Measurements from ENCODE around the gene SAAL1.

SAAL1 gene

GRCh38 chr11:18105802-18106574, at the start of gene SAAL1:
Gene SAAL1 (minus strand): TSS chr11:18106082. CDS start chr11:18106041, 41 bp downstream.
- TF ChIP-seq GATA3 (IDR thresholded peaks at IDR 0.05; ENCODE audit: low read depth, low read length) (no peak), GATA2 (IDR thresholded peaks at IDR 0.05; ENCODE audit: low read depth, low read length) (no peak)

GRCh38 chr11:18151581-18151980, 45.7 kb upstream of the SAAL1 start:
- TF ChIP-seq GATA3 (IDR thresholded peaks at IDR 0.05; ENCODE audit: low read depth, low read length) (no peak), GATA2 (IDR thresholded peaks at IDR 0.05; ENCODE audit: low read depth, low read length) (no peak)

- TF ChIP-seq GATA3 (IDR thresholded peaks at IDR 0.05; ENCODE audit: low read depth, low read length), result no peak
- TF ChIP-seq GATA2 (IDR thresholded peaks at IDR 0.05; ENCODE audit: low read depth, low read length), result no peak
Measured at GRCh38 chr11:18145837-18146236, 40.0 kb upstream of the SAAL1 start.

- TF ChIP-seq GATA2 (IDR thresholded peaks at IDR 0.05; ENCODE audit: low read depth, low read length), result no peak
- no peak for TF ChIP-seq GATA3 (IDR thresholded peaks at IDR 0.05; ENCODE audit: low read depth, low read length)
Measured at GRCh38 chr11:18145025-18145424, 39.1 kb upstream of the SAAL1 start.

GRCh38 chr11:18144243-18144642, 38.4 kb upstream of the SAAL1 start:
- TF ChIP-seq GATA3 (IDR thresholded peaks at IDR 0.05; ENCODE audit: low read depth, low read length) (no peak), GATA2 (IDR thresholded peaks at IDR 0.05; ENCODE audit: low read depth, low read length) (no peak)

GRCh38 chr11:18140145-18140544, 34.3 kb upstream of the SAAL1 start:
- no peak for TF ChIP-seq GATA2 (IDR thresholded peaks at IDR 0.05; ENCODE audit: low read depth, low read length)
- no peak for TF ChIP-seq GATA3 (IDR thresholded peaks at IDR 0.05; ENCODE audit: low read depth, low read length)

GRCh38 chr11:18137186-18137800, 31.4 kb upstream of the SAAL1 start:
- TF ChIP-seq GATA3 (IDR thresholded peaks at IDR 0.05; ENCODE audit: low read depth, low read length) (no peak), GATA2 (IDR thresholded peaks at IDR 0.05; ENCODE audit: low read depth, low read length) (no peak)

- TF ChIP-seq GATA3 (IDR thresholded peaks at IDR 0.05; ENCODE audit: low read depth, low read length), result no peak
- TF ChIP-seq GATA2 (IDR thresholded peaks at IDR 0.05; ENCODE audit: low read depth, low read length), result no peak
Measured at GRCh38 chr11:18135308-18135707, 29.4 kb upstream of the SAAL1 start.

GRCh38 chr11:18132341-18132740, 26.5 kb upstream of the SAAL1 start, which contains the start of gene MRGPRX3:
Gene MRGPRX3 (plus strand): TSS chr11:18132571. CDS start chr11:18137203, 4,632 bp downstream.
- TF ChIP-seq GATA3 (IDR thresholded peaks at IDR 0.05; ENCODE audit: low read depth, low read length) (no peak), GATA2 (IDR thresholded peaks at IDR 0.05; ENCODE audit: low read depth, low read length) (no peak)

GRCh38 chr11:18115360-18116127, 9.7 kb upstream of the SAAL1 start:
- TF ChIP-seq GATA3 (IDR thresholded peaks at IDR 0.05; ENCODE audit: low read depth, low read length) (no peak), GATA2 (IDR thresholded peaks at IDR 0.05; ENCODE audit: low read depth, low read length) (no peak)

GRCh38 chr11:18111005-18111404, 5.1 kb upstream of the SAAL1 start:
- TF ChIP-seq GATA3 (IDR thresholded peaks at IDR 0.05; ENCODE audit: low read depth, low read length) (no peak), GATA2 (IDR thresholded peaks at IDR 0.05; ENCODE audit: low read depth, low read length) (no peak)

GRCh38 chr11:18108254-18108653, 2.4 kb upstream of the SAAL1 start:
- TF ChIP-seq GATA3 (IDR thresholded peaks at IDR 0.05; ENCODE audit: low read depth, low read length) (no peak), GATA2 (IDR thresholded peaks at IDR 0.05; ENCODE audit: low read depth, low read length) (no peak)

GRCh38 chr11:18106688-18107087, 806 bp upstream of the SAAL1 start:
- TF ChIP-seq GATA2 (IDR thresholded peaks at IDR 0.05; ENCODE audit: low read depth, low read length), result no peak
- no peak for TF ChIP-seq GATA3 (IDR thresholded peaks at IDR 0.05; ENCODE audit: low read depth, low read length)

GRCh38 chr11:18105086-18105801, 638 bp downstream of the SAAL1 start:
- no peak for TF ChIP-seq GATA3 (IDR thresholded peaks at IDR 0.05; ENCODE audit: low read depth, low read length)
- no peak for TF ChIP-seq GATA2 (IDR thresholded peaks at IDR 0.05; ENCODE audit: low read depth, low read length)

All from SH-SY5Y (cell line).